ENCODE results near the gene PLXND1.

- TF ChIP-seq CTCF (IDR thresholded peaks at IDR 0.05) (no peak), POLR2A (IDR thresholded peaks at IDR 0.05) (no peak)
Measured at GRCh38 chr3:129604767-129605166, 1.7 kb downstream of the PLXND1 start.

All from adrenal gland (tissue), 5 donors.